IMR-90 (cell line): ENCODE results near the gene NEK4.

Experiments
- BHLHE40 ChIP-seq: fragments of 150-350 bp; IDR thresholded peaks from 2 replicates; pipeline ENCODE4 v1.6.1; 2016; ENCODE audit warnings: mild to moderate bottlenecking, low read depth, low read length
- FOS ChIP-seq: fragments of 150-350 bp; IDR thresholded peaks from 2 replicates; pipeline ENCODE4 v1.6.1; 2016; ENCODE audit warnings: low read depth, low read length
- MAFK ChIP-seq: IDR thresholded peaks from 2 replicates; pipeline ENCODE4 v1.6.1; 2012; ENCODE audit warnings: low read depth, low read length, improper control_type of control experiment
- MAZ ChIP-seq: IDR thresholded peaks from 2 replicates; pipeline ENCODE4 v1.6.1; 2012; ENCODE audit warnings: low read depth, mild to moderate bottlenecking, low read length, improper control_type of control experiment, moderate library complexity, borderline replicate concordance
- MXI1 ChIP-seq: IDR thresholded peaks from 2 replicates; pipeline ENCODE4 v1.6.1; 2012; ENCODE audit warnings: low read depth, mild to moderate bottlenecking, low read length, moderate library complexity, borderline replicate concordance
- NFE2L2 ChIP-seq: fragments of 150-350 bp; IDR thresholded peaks from 2 replicates; pipeline ENCODE4 v1.6.1; 2016; ENCODE audit warnings: low read depth, mild to moderate bottlenecking, low read length
- POLR2A ChIP-seq: IDR thresholded peaks from 2 replicates; pipeline ENCODE4 v1.6.1; 2012; ENCODE audit warnings: mild to moderate bottlenecking, low read depth, low read length
- RAD21 ChIP-seq: IDR thresholded peaks from 2 replicates; pipeline ENCODE4 v1.6.1; 2012; ENCODE audit warnings: low read length, improper control_type of control experiment
- RFX5 ChIP-seq: IDR thresholded peaks from 2 replicates; pipeline ENCODE4 v1.8.0; 2012; ENCODE audit warnings: low read depth, mild to moderate bottlenecking, low read length, moderate library complexity
- SMC3 ChIP-seq: fragments of 150-350 bp; IDR thresholded peaks from 2 replicates; pipeline ENCODE4 v1.6.1; 2016; ENCODE audit warnings: low read depth, mild to moderate bottlenecking, antibody characterized with exemption, low read length, moderate library complexity
- TF ChIP-seq, protein P1 (sequence below): conservative IDR thresholded peaks from 2 replicates; pipeline ENCODE4 v1.5.1; 2012; ENCODE audit warnings: mild to moderate bottlenecking, low read depth, low read length, improper control_type of control experiment
- TF ChIP-seq, protein P2 (sequence below): fragments of 150-350 bp; IDR thresholded peaks from 2 replicates; pipeline ENCODE4 v1.6.1; 2017; ENCODE audit warnings: mild to moderate bottlenecking, antibody characterized with exemption, low read length, low read depth

DNA sequence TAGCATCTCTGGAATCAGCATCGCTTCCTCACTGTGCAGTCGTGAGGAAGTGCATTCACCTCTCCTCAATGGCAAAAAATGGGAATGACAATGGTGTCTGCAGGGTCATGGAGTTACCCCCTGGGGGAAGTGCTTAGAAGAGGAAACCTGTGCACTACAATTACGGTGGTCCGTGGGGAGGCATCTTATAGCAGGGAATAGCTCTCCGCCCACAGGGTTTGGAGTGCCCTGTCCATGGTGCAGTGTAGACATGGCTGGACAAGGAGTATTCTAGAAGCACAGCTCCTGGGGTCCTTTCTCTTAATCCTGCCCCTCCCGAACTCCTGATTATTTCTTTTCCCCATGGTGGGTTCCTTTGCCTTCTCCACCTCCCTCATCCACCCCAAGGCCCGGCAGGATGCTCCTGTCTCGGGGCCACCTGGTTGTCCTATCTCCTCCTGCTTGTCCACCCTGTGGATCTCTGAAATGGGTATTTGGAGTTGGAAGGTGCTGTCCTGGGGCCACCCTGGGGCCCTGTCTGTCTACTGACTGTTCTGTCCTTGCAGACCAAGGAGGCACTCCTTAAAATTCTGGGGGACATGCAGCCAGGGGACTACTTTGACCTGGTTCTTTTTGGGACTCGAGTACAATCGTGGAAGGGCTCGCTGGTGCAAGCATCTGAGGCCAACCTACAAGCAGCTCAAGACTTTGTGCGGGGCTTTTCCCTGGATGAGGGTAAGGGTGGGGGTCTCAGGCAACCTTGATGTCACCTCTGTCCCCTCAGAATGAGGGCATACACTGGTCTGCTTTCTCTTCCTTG is 11.9 kb upstream of the NEK4 start:
- TF ChIP-seq, protein P1, sequence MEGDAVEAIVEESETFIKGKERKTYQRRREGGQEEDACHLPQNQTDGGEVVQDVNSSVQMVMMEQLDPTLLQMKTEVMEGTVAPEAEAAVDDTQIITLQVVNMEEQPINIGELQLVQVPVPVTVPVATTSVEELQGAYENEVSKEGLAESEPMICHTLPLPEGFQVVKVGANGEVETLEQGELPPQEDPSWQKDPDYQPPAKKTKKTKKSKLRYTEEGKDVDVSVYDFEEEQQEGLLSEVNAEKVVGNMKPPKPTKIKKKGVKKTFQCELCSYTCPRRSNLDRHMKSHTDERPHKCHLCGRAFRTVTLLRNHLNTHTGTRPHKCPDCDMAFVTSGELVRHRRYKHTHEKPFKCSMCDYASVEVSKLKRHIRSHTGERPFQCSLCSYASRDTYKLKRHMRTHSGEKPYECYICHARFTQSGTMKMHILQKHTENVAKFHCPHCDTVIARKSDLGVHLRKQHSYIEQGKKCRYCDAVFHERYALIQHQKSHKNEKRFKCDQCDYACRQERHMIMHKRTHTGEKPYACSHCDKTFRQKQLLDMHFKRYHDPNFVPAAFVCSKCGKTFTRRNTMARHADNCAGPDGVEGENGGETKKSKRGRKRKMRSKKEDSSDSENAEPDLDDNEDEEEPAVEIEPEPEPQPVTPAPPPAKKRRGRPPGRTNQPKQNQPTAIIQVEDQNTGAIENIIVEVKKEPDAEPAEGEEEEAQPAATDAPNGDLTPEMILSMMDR, result no peak
- TF ChIP-seq POLR2A, result no peak
- TF ChIP-seq MXI1, result no peak
- TF ChIP-seq RAD21, result no peak
- TF ChIP-seq RFX5, result no peak
- no peak for TF ChIP-seq MAFK
- TF ChIP-seq FOS, result no peak
- TF ChIP-seq, protein P2, sequence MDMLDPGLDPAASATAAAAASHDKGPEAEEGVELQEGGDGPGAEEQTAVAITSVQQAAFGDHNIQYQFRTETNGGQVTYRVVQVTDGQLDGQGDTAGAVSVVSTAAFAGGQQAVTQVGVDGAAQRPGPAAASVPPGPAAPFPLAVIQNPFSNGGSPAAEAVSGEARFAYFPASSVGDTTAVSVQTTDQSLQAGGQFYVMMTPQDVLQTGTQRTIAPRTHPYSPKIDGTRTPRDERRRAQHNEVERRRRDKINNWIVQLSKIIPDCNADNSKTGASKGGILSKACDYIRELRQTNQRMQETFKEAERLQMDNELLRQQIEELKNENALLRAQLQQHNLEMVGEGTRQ, result no peak
- TF ChIP-seq BHLHE40, result no peak
- no peak for TF ChIP-seq MAZ
- TF ChIP-seq NFE2L2, result no peak
- no peak for TF ChIP-seq SMC3
